ENCODE results near the gene ADGRB3. TPM values are rescaled to one million over a fixed set of nuclear protein-coding genes. Genes with fewer than 3 reads are reported as not detected.

ADGRB3 gene
- total RNA-seq, 2 experiments from 2014 or later = not detected

DNA sequence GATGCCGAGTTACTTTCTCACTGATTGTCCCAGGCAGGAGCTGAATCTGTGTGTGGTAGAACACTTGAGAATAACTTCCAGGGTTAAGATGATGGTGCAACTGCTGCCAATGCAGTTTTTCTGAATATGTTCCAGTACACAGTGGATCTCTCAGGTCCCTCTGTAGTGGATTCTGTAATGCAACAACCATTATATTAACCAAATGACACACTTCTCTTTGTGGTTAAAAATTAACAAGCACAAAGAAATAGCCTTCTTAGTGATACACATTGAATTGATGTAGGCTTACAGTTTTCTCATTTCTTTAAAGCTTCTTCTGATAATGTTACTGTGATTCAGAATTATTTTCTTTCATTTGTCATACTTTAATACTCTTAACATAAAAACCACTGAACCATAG is 383.8 kb downstream of the ADGRB3 start:
- no peaks in the 10 kb centered on the region for H3K27me3 Mint-ChIP-seq (ENCODE audit: low read depth)
- CTCF ChIA-PET = no interaction called here
- H3K4me1 Mint-ChIP-seq (ENCODE audit: low read depth) = no peaks in the 10 kb centered on the region
- intact Hi-C loops (cut with micrococcal nuclease) = no loop called here
- no peak overlapping the region for H3K27ac Mint-ChIP-seq
- H3K9me3 Mint-ChIP-seq = no peaks in the 10 kb centered on the region
- no peak for DNase-seq
- H3K36me3 Mint-ChIP-seq (ENCODE audit: low read depth) = no peaks in the 10 kb centered on the region
- H3K4me3 Mint-ChIP-seq = no peak overlapping the region

- no peak overlapping the region for H3K27ac Mint-ChIP-seq
- no peaks in the 10 kb centered on the region for H3K27me3 Mint-ChIP-seq (ENCODE audit: low read depth)
- no peaks in the 10 kb centered on the region for H3K36me3 Mint-ChIP-seq (ENCODE audit: low read depth)
- H3K9me3 Mint-ChIP-seq = no peaks in the 10 kb centered on the region
- intact Hi-C loops (cut with micrococcal nuclease) = no loop called here
- H3K4me3 Mint-ChIP-seq = no peak overlapping the region
- no peaks in the 10 kb centered on the region for H3K4me1 Mint-ChIP-seq (ENCODE audit: low read depth)
- CTCF ChIA-PET = no interaction called here
- no peak for DNase-seq
Measured at GRCh38 chr6:69019832-69020231, 384.8 kb downstream of the ADGRB3 start.

DNA sequence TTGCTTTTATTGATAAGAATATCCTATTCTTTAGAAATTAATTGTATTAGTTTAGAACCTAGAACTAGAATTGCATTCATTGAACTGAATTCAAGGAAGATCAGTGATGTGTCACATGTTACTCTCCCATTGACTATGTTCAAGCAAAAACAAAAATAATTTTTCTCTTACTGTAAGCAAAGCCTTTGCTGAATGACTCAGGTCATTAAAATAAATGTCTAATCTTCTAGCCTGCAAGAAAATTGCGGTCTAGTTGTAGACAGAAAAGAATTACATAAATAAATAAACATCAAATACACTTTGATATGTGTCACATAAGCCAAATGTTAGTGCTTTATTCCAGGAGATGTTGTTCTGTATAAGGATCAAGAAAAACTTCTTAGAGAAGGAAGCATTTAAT is 387.9 kb downstream of the ADGRB3 start:
- Mint-ChIP-seq H3K27me3 (ENCODE audit: low read depth) (no peaks in the 10 kb centered on the region), H3K27ac (no peak overlapping the region), H3K4me1 (ENCODE audit: low read depth) (no peaks in the 10 kb centered on the region), H3K36me3 (ENCODE audit: low read depth) (no peaks in the 10 kb centered on the region), H3K4me3 (no peak overlapping the region), H3K9me3 (no peaks in the 10 kb centered on the region)
- CTCF ChIA-PET = no interaction called here
- DNase-seq = no peak
- intact Hi-C loops (cut with micrococcal nuclease) = no loop called here

DNA sequence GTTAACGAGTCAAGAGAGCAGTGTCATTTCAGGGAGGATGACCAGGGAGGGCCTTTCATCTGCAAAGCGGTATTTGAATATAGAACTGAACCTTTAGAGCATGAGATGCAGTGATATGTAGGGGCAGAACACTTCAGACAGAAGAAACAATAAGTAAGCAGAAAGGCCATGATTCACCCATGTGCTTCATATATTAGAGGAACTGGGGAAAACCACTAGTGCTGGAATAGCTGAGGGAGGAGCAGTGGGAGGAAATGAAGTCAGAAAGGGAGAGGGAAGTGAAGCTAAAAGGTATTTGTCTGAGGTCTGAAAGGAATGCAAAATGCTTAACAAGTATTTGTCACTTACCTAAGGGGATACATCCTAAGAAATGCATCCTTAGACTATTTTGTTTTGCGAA is 391.2 kb downstream of the ADGRB3 start:
- CTCF ChIA-PET = no interaction called here
- Mint-ChIP-seq H3K36me3 (ENCODE audit: low read depth) (no peaks in the 10 kb centered on the region), H3K27me3 (ENCODE audit: low read depth) (no peaks in the 10 kb centered on the region), H3K27ac (no peak overlapping the region), H3K4me1 (ENCODE audit: low read depth) (no peaks in the 10 kb centered on the region), H3K9me3 (no peaks in the 10 kb centered on the region), H3K4me3 (no peak overlapping the region)
- DNase-seq = no peak
- intact Hi-C loops (cut with micrococcal nuclease) = no loop called here

DNA sequence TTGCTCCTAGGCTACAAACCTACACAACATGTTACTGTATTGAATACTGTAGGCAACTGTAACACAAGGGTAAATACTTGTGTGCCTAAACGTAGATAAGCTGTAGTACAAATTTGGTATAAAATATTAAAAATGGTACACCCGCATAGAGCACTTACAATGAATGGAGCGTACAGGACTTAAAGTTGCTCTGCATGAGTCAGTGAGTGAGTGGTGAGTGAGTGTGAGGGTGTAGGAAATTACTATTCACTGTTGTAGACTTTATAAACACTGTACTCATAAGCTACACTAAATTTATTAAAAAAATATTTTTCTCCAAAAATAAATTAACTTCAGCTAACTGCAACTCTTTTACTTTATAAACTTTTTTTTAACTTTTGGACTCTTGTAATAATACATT is 391.6 kb downstream of the ADGRB3 start:
- CTCF ChIA-PET = interaction anchor here (0.7 kb wide), 1 partner anchor 14 kb away, joined by 3 read pairs; no protein-coding TSS in a partner anchor
- no peak overlapping the region for H3K4me3 Mint-ChIP-seq
- intact Hi-C loops (cut with micrococcal nuclease) = no loop called here
- no peaks in the 10 kb centered on the region for H3K27me3 Mint-ChIP-seq (ENCODE audit: low read depth)
- no peaks in the 10 kb centered on the region for H3K36me3 Mint-ChIP-seq (ENCODE audit: low read depth)
- H3K27ac Mint-ChIP-seq = no peak overlapping the region
- no peak for DNase-seq
- H3K9me3 Mint-ChIP-seq = no peaks in the 10 kb centered on the region
- H3K4me1 Mint-ChIP-seq (ENCODE audit: low read depth) = no peaks in the 10 kb centered on the region

GRCh38 chr6:69027861-69028260 is 392.8 kb downstream of the ADGRB3 start:
- no peaks in the 10 kb centered on the region for H3K4me1 Mint-ChIP-seq (ENCODE audit: low read depth)
- no peaks in the 10 kb centered on the region for H3K36me3 Mint-ChIP-seq (ENCODE audit: low read depth)
- no peak for DNase-seq
- intact Hi-C loops (cut with micrococcal nuclease) = no loop called here
- CTCF ChIA-PET = interaction anchor here (0.7 kb wide), 1 partner anchor 9 kb away, joined by 3 read pairs; no protein-coding TSS in a partner anchor
- H3K9me3 Mint-ChIP-seq = no peaks in the 10 kb centered on the region
- H3K27me3 Mint-ChIP-seq (ENCODE audit: low read depth) = no peaks in the 10 kb centered on the region
- H3K4me3 Mint-ChIP-seq = no peak overlapping the region
- H3K27ac Mint-ChIP-seq = no peak overlapping the region

DNA sequence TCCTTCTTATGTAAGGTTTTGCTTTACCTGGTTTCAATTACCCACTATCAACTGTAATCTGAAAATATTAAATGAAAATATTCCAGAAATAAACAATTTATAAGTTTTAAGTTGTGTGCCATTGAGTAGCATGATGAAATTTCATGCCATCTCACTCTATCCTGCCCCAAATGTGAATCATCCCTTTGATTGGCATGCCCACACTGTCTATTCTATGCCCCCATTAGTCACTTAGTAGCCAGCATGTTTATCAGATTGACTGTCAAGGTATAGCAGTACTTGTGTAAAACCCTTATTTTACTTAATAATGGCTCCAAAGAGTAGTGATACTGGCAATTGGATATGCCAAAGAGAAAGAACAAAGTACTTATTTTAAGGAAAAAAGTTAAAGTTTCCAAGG is 403.8 kb downstream of the ADGRB3 start:
- DNase-seq = no peak
- Mint-ChIP-seq H3K4me3 (no peak overlapping the region), H3K27me3 (ENCODE audit: low read depth) (no peaks in the 10 kb centered on the region), H3K36me3 (ENCODE audit: low read depth) (no peaks in the 10 kb centered on the region), H3K9me3 (no peaks in the 10 kb centered on the region), H3K4me1 (ENCODE audit: low read depth) (no peaks in the 10 kb centered on the region), H3K27ac (no peak overlapping the region)
- CTCF ChIA-PET = no interaction called here
- intact Hi-C loops (cut with micrococcal nuclease) = no loop called here

- no peak overlapping the region for H3K4me3 Mint-ChIP-seq
- H3K4me1 Mint-ChIP-seq (ENCODE audit: low read depth) = no peaks in the 10 kb centered on the region
- no peak overlapping the region for H3K27ac Mint-ChIP-seq
- H3K9me3 Mint-ChIP-seq = no peaks in the 10 kb centered on the region
- intact Hi-C loops (cut with micrococcal nuclease) = no loop called here
- no peak for DNase-seq
- CTCF ChIA-PET = no interaction called here
- no peaks in the 10 kb centered on the region for H3K36me3 Mint-ChIP-seq (ENCODE audit: low read depth)
- H3K27me3 Mint-ChIP-seq (ENCODE audit: low read depth) = no peaks in the 10 kb centered on the region
Measured at GRCh38 chr6:69042297-69042696, 407.2 kb downstream of the ADGRB3 start.

DNA sequence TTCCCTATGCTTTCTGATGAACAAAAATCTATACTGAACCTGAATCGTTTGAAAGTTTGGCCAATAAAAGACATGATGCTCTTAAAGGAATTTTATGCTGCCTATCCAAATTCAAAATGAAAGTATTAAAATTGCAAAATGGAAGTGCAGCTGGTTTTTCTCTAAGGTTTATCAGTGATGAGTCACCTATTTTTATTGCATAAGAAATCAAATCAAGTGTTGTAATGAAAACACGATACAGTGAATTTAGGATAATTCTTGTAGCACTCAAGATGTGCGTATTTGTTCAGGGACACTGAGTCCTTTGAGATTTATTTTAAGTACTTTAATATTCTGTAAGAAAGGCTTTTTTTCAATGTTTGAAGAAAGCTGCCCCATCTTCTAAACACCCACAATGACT is 409.5 kb downstream of the ADGRB3 start:
- no peaks in the 10 kb centered on the region for H3K36me3 Mint-ChIP-seq (ENCODE audit: low read depth)
- CTCF ChIA-PET = no interaction called here

GRCh38 chr6:69059413-69059812 is 424.3 kb downstream of the ADGRB3 start:
- DNase-seq = no peak
- intact Hi-C loops (cut with micrococcal nuclease) = no loop called here
- H3K4me1 Mint-ChIP-seq (ENCODE audit: low read depth) = no peaks in the 10 kb centered on the region

More for the DNA sequence above, 409.5 kb downstream of the ADGRB3 start:
- Mint-ChIP-seq H3K4me3 (no peak overlapping the region), H3K4me1 (ENCODE audit: low read depth) (no peaks in the 10 kb centered on the region), H3K27me3 (ENCODE audit: low read depth) (no peaks in the 10 kb centered on the region), H3K9me3 (no peaks in the 10 kb centered on the region), H3K27ac (no peak overlapping the region)
- intact Hi-C loops (cut with micrococcal nuclease) = no loop called here
- no peak for DNase-seq

GRCh38 chr6:69061066-69061465 is 426.0 kb downstream of the ADGRB3 start:
- H3K9me3 Mint-ChIP-seq = no peaks in the 10 kb centered on the region
- CTCF ChIA-PET = no interaction called here
- H3K27me3 Mint-ChIP-seq (ENCODE audit: low read depth) = no peaks in the 10 kb centered on the region
- no peak overlapping the region for H3K27ac Mint-ChIP-seq
- H3K4me1 Mint-ChIP-seq (ENCODE audit: low read depth) = no peaks in the 10 kb centered on the region
- no peak overlapping the region for H3K4me3 Mint-ChIP-seq
- DNase-seq = no peak
- no peaks in the 10 kb centered on the region for H3K36me3 Mint-ChIP-seq (ENCODE audit: low read depth)
- intact Hi-C loops (cut with micrococcal nuclease) = no loop called here

More at GRCh38 chr6:69059413-69059812, 424.3 kb downstream of the ADGRB3 start:
- Mint-ChIP-seq H3K27me3 (ENCODE audit: low read depth) (no peaks in the 10 kb centered on the region), H3K9me3 (no peaks in the 10 kb centered on the region), H3K36me3 (ENCODE audit: low read depth) (no peaks in the 10 kb centered on the region), H3K27ac (no peak overlapping the region), H3K4me3 (no peak overlapping the region)
- CTCF ChIA-PET = no interaction called here

GRCh38 chr6:69063401-69063800 is 428.3 kb downstream of the ADGRB3 start:
- Mint-ChIP-seq H3K27ac (no peak overlapping the region), H3K4me1 (ENCODE audit: low read depth) (no peaks in the 10 kb centered on the region), H3K4me3 (no peak overlapping the region), H3K36me3 (ENCODE audit: low read depth) (no peaks in the 10 kb centered on the region), H3K27me3 (ENCODE audit: low read depth) (no peaks in the 10 kb centered on the region), H3K9me3 (no peaks in the 10 kb centered on the region)
- CTCF ChIA-PET = no interaction called here
- DNase-seq = no peak
- intact Hi-C loops (cut with micrococcal nuclease) = no loop called here

GRCh38 chr6:69064226-69064625 is 429.1 kb downstream of the ADGRB3 start:
- no peak overlapping the region for H3K27ac Mint-ChIP-seq
- no peak overlapping the region for H3K4me3 Mint-ChIP-seq
- H3K9me3 Mint-ChIP-seq = no peaks in the 10 kb centered on the region
- no peaks in the 10 kb centered on the region for H3K36me3 Mint-ChIP-seq (ENCODE audit: low read depth)
- H3K27me3 Mint-ChIP-seq (ENCODE audit: low read depth) = no peaks in the 10 kb centered on the region
- intact Hi-C loops (cut with micrococcal nuclease) = no loop called here
- H3K4me1 Mint-ChIP-seq (ENCODE audit: low read depth) = no peaks in the 10 kb centered on the region
- DNase-seq = no peak
- CTCF ChIA-PET = no interaction called here

- intact Hi-C loops (cut with micrococcal nuclease) = no loop called here
- no peaks in the 10 kb centered on the region for H3K9me3 Mint-ChIP-seq
- no peak overlapping the region for H3K4me3 Mint-ChIP-seq
- DNase-seq = no peak
- CTCF ChIA-PET = no interaction called here
- H3K4me1 Mint-ChIP-seq (ENCODE audit: low read depth) = no peaks in the 10 kb centered on the region
- no peaks in the 10 kb centered on the region for H3K36me3 Mint-ChIP-seq (ENCODE audit: low read depth)
- H3K27ac Mint-ChIP-seq = no peak overlapping the region
- no peaks in the 10 kb centered on the region for H3K27me3 Mint-ChIP-seq (ENCODE audit: low read depth)
Measured at GRCh38 chr6:69069881-69070280, 434.8 kb downstream of the ADGRB3 start.
